Tibial nerve (tissue), 3 donors: ENCODE data around the gene S100A16.

Experiments used
- POLR2A ChIP-seq, 2 donors: fragments of 450-650 bp; IDR thresholded peaks; one replicate each; pipeline ENCODE4 v1.6.1; 2017; ENCODE audit warnings: antibody characterized with exemption in 2 of 2, mild to moderate bottlenecking in 2 of 2, moderate library complexity in 2 of 2
- TF ChIP-seq, protein P1 (sequence below), 5 experiments: fragments of 200-600 bp in 3 of 5; fragments of 450-650 bp in 2 of 5; sonication (generic) in 3 of 5; IDR thresholded peaks; one replicate each; pipeline ENCODE4 v1.5.1; 2016 to 2019; ENCODE audit warnings: antibody characterized with exemption in 5 of 5, mild to moderate bottlenecking in 3 of 5, moderate library complexity in 2 of 5

DNA sequence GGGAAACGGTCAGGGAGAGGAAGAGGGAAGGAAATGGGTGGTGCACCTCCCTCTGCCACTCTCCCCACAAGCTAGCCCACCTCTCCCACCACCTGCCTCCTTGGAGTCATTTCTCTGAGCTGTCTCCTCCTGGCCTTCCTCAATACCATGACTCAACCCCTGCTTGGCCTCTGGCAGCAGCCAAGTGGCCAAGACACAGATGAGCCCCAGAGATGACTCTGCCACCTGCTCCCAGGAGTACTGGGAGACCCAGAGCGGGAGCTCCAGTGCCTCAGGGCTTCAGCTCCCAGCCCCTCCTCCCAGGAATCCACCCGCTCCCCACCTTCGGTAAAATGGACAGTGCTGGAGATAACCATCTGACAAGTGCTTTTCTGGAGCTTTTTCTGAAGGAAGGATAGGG is 2.6 kb downstream of the S100A16 start:
- TF ChIP-seq, protein P1, sequence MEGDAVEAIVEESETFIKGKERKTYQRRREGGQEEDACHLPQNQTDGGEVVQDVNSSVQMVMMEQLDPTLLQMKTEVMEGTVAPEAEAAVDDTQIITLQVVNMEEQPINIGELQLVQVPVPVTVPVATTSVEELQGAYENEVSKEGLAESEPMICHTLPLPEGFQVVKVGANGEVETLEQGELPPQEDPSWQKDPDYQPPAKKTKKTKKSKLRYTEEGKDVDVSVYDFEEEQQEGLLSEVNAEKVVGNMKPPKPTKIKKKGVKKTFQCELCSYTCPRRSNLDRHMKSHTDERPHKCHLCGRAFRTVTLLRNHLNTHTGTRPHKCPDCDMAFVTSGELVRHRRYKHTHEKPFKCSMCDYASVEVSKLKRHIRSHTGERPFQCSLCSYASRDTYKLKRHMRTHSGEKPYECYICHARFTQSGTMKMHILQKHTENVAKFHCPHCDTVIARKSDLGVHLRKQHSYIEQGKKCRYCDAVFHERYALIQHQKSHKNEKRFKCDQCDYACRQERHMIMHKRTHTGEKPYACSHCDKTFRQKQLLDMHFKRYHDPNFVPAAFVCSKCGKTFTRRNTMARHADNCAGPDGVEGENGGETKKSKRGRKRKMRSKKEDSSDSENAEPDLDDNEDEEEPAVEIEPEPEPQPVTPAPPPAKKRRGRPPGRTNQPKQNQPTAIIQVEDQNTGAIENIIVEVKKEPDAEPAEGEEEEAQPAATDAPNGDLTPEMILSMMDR (IDR thresholded peaks at IDR 0.05): no peak
- no peak for TF ChIP-seq POLR2A (IDR thresholded peaks at IDR 0.05)
